Spinal cord (tissue), 10 donors: ENCODE data around the gene SOX9. TPM values are rescaled to one million over a fixed set of nuclear protein-coding genes. Genes with fewer than 3 reads are reported as not detected.
"Not testable (repeated sequence)": the region's sequence is repeated elsewhere in the genome, so short reads cannot be mapped to it uniquely, and the experiment has no call there.

Experiments used
- DNase-seq, 6 donors: peaks; one replicate each; pipeline versions ENCODE4 v3.0.0 to v3.0.0-alpha.2; 2013 to 2015; ENCODE audit warnings: low spot score in 6 of 6, low read depth in 4 of 6
- H3K27ac ChIP-seq: one replicate; pipeline ENCODE4 v1.5.1; 2013; ENCODE audit warnings: low read depth, low read length, control low read depth
- H3K27me3 ChIP-seq: one replicate; pipeline ENCODE4 v1.6.1; 2013; ENCODE audit warnings: low read length; ENCODE audit not compliant: control insufficient read depth, insufficient read depth
- H3K36me3 ChIP-seq: one replicate; pipeline ENCODE4 v1.6.1; 2013; ENCODE audit warnings: low read length; ENCODE audit not compliant: control insufficient read depth, insufficient read depth
- H3K4me1 ChIP-seq: one replicate; pipeline ENCODE4 v1.6.1; 2013; ENCODE audit warnings: low read length; ENCODE audit not compliant: control insufficient read depth, insufficient read depth
- H3K4me3 ChIP-seq: one replicate; pipeline ENCODE4 v1.5.1; 2013; ENCODE audit warnings: low read depth, low read length, control low read depth
- H3K9me3 ChIP-seq: one replicate; pipeline ENCODE4 v1.6.1; 2013; ENCODE audit warnings: low read length; ENCODE audit not compliant: control insufficient read depth, insufficient read depth
- WGBS: methylation state at CpG from one replicate; pipeline ENCODE4 v1.1.5; 2013; ENCODE audit warnings: missing lambda C conversion rate; ENCODE audit not compliant: insufficient coverage; 5-methylcytosine and 5-hydroxymethylcytosine counted together
- polyA plus RNA-seq, 2 donors: library from polyadenylated mRNA; unstranded; fragments of 120-200 nt; gene quantifications; one replicate each; pipeline ENCODE4 v1.2.1, GENCODE V29; 2013; ENCODE audit not compliant: insufficient read length in 2 of 2
- total RNA-seq, 2 donors: library from RNA; depleted of rRNA in 1 of 2; stranded (reverse); fragments of 120-200 nt in 1 of 2; fragments of >200 nt in 1 of 2; gene quantifications; one replicate each; pipeline versions ENCODE4 v1.2.3 to v1.2.4, GENCODE V29; 2013 to 2014
- donor health status: healthy.

SOX9 gene
- total and polyA plus RNA-seq, 4 donors, result 19.7 to 101 (median 48.2) TPM

DNA sequence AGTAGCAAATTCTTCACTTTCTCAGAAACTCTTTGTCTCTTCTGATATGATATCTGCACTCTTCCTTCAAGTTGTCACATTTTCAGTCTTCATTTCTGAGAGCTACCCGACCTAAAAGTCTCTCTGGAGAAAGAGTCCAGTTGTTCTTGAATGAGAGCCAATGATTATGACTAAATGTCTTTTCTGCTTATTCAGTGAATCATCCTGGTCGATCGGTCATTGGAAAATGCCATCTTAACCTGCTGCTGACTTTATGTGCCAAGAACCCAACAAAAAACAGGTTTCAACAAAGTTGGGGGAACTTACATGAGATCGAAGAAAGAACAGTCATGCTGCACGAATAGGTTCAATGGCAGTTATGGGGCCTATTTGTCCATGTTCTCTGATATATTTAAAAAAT lies 15.9 kb downstream of the SOX9 start:
- Histone ChIP-seq H3K9me3 (no peaks in the 10 kb centered on the region), H3K27ac (no peak overlapping the region), H3K27me3 (no peaks in the 10 kb centered on the region), H3K4me1 (no peaks in the 10 kb centered on the region), H3K4me3 (no peak overlapping the region), H3K36me3 (no peaks in the 10 kb centered on the region)
- 73% methylated on average over 2 of the region's 5 CpGs for WGBS
- DNase-seq, result no peak

DNA sequence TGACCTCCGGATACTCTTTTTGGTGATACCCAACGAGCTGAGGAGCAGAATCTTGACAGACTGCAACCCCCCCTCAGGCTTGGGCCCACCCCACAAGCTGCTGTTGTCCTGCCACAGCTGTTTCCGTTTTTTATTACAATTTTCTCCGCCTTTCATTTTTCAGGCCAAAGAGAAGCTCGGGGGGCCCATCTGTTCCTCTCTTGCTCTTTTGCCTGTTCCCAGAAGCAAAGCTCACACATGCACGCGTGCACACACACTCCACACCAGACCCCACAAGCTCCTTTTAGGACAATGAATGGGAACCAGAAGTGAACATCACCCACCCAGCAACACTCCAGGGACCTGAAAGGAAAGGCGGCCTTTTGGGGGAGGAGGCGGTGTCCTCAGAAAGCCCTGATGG lies 16.3 kb downstream of the SOX9 start:
- peak in 1 of 6 donors; percentile 12 for DNase-seq
- Histone ChIP-seq H3K4me3 (no peak overlapping the region), H3K36me3 (no peaks in the 10 kb centered on the region), H3K9me3 (no peaks in the 10 kb centered on the region), H3K4me1 (no peaks in the 10 kb centered on the region), H3K27me3 (no peaks in the 10 kb centered on the region), H3K27ac (no peak overlapping the region)
- 60% methylated on average over 6 of the region's 9 CpGs for WGBS

DNA sequence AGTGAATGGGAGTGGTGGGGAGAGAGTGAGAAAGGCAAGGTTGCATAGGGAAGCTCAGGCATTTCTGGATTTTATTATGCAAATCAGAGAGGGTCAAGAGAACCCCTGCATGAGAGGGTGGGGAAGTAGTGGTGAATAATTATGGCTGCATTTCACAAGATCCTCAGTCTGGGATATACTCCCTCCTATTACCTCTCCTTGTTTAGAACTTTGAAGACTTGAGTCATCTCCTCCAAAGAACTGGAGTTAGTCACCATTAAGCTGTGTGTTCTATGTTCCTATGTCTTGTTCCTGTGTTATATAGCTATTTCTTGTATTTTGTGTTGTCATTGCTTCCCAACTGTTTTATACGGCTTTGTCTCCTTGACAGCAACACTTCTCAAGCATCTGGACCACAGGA lies 18.4 kb downstream of the SOX9 start:
- Histone ChIP-seq H3K4me3 (no peak overlapping the region), H3K4me1 (no peaks in the 10 kb centered on the region), H3K27ac (no peak overlapping the region), H3K9me3 (no peaks in the 10 kb centered on the region), H3K27me3 (no peaks in the 10 kb centered on the region), H3K36me3 (no peaks in the 10 kb centered on the region)
- no peak for DNase-seq
- WGBS, result 80% methylated on average over 1 of the region's 1 CpG

- WGBS, result 88% methylated on average over 5 of the region's 7 CpGs
- Histone ChIP-seq H3K27me3 (no peaks in the 10 kb centered on the region), H3K36me3 (no peaks in the 10 kb centered on the region), H3K4me1 (no peaks in the 10 kb centered on the region), H3K4me3 (no peak overlapping the region), H3K9me3 (no peaks in the 10 kb centered on the region), H3K27ac (no peak overlapping the region)
- DNase-seq, result no peak
Measured at GRCh38 chr17:72141336-72141735, 20.5 kb downstream of the SOX9 start.

DNA sequence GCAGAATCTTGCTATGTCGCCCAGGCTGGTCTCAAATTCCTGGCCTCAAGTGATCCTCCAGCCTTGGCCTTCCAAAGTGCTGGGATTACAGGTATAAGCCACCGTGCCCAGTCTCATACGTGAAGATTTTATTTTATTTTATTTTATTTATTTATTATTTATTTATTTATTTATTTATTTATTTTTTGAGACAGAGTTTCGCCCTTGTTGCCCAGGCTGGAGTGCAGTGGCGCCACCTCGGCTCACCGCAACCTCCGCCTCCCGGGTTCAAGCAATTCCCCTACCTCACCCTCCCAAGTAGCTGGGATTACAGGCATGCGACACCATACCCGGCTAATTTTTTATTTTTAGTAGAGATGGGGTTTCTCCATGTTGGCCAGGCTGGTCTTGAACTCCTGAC lies 21.3 kb downstream of the SOX9 start:
- H3K36me3 ChIP-seq, H3K27ac ChIP-seq, H3K4me1 ChIP-seq, H3K9me3 ChIP-seq, H3K27me3 ChIP-seq, DNase-seq, H3K4me3 ChIP-seq: not testable (repeated sequence)
- no CpG with 5 or more reads among the region's 11 CpGs for WGBS

GRCh38 chr17:72142614-72143013 lies 21.8 kb downstream of the SOX9 start:
- WGBS, result 96% methylated on average over 2 of the region's 2 CpGs
- no peaks in the 10 kb centered on the region for H3K9me3 ChIP-seq
- H3K4me1 ChIP-seq, result no peaks in the 10 kb centered on the region
- no peak for DNase-seq
- H3K27me3 ChIP-seq, result no peaks in the 10 kb centered on the region
- no peak overlapping the region for H3K4me3 ChIP-seq
- H3K27ac ChIP-seq, result no peak overlapping the region
- no peaks in the 10 kb centered on the region for H3K36me3 ChIP-seq

DNA sequence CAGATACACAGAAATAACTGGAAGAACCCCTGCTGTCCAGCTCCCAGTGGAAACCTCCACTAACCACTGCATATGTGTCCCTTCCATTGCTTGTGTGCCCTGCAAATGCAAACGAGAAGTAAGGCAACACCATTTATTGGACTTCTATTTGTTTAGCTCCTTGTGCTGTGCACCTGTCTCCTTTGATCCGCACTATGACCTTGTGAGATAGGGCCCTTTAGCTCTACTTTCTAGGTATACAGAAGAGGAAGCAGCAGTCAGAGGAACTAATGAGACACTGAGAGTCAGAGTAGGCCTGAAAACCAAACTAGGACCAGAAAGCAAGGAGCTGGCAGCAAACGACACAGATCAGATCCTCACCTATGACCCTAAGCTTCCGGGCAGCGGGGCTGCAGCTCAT lies 22.4 kb downstream of the SOX9 start:
- 70% methylated on average over 4 of the region's 5 CpGs for WGBS
- Histone ChIP-seq H3K27ac (no peak overlapping the region), H3K36me3 (no peaks in the 10 kb centered on the region), H3K4me1 (no peaks in the 10 kb centered on the region), H3K9me3 (no peaks in the 10 kb centered on the region), H3K27me3 (no peaks in the 10 kb centered on the region), H3K4me3 (no peak overlapping the region)
- no peak for DNase-seq

- Histone ChIP-seq H3K36me3 (no peaks in the 10 kb centered on the region), H3K27ac (no peak overlapping the region), H3K27me3 (no peaks in the 10 kb centered on the region), H3K4me3 (no peak overlapping the region), H3K9me3 (no peaks in the 10 kb centered on the region), H3K4me1 (no peaks in the 10 kb centered on the region)
- DNase-seq, result no peak
- WGBS, result no CpG with 5 or more reads among the region's 2 CpGs
Measured at GRCh38 chr17:72144101-72144500, 23.3 kb downstream of the SOX9 start.

GRCh38 chr17:72145562-72145961 lies 24.7 kb downstream of the SOX9 start:
- WGBS, result 90% methylated on average over 3 of the region's 3 CpGs
- Histone ChIP-seq H3K4me3 (no peak overlapping the region), H3K27ac (no peak overlapping the region), H3K4me1 (peaks cover 3% of the 10 kb centered on the region), H3K27me3 (no peaks in the 10 kb centered on the region), H3K36me3 (no peaks in the 10 kb centered on the region), H3K9me3 (no peaks in the 10 kb centered on the region)
- DNase-seq, result no peak

- H3K9me3 ChIP-seq, result no peaks in the 10 kb centered on the region
- no peak overlapping the region for H3K4me3 ChIP-seq
- H3K27me3 ChIP-seq, result no peaks in the 10 kb centered on the region
- no peak overlapping the region for H3K27ac ChIP-seq
- no peak for DNase-seq
- WGBS, result 89% methylated on average over 1 of the region's 2 CpGs
- peaks cover 7% of the 10 kb centered on the region for H3K4me1 ChIP-seq
- no peaks in the 10 kb centered on the region for H3K36me3 ChIP-seq
Measured at GRCh38 chr17:72145962-72146361, 25.1 kb downstream of the SOX9 start.
